CD4-positive, alpha-beta T cell treated with Interleukin-15 for 4 hours (primary cell): ENCODE results near the gene GALR3.

ENCODE experiments used
- DNase-seq: peaks from one replicate; pipeline ENCODE4 v3.0.0-alpha.2; 2020; ENCODE audit warnings: low spot score

The GALR3 gene

GRCh38 chr22:37824674-37825641 lies 1.8 kb downstream of the GALR3 start:
- DNase-seq = no peak

- DNase-seq = no peak
These were observed 3.9 kb downstream of the GALR3 start for GRCh38 chr22:37827056-37827455.

GRCh38 chr22:37830093-37830842 lies 7.1 kb downstream of the GALR3 start:
- no peak for DNase-seq

- DNase-seq = no peak
These were observed 8.3 kb downstream of the GALR3 start for GRCh38 chr22:37831472-37831871.

GRCh38 chr22:37832022-37832857 lies 9.1 kb downstream of the GALR3 start:
- DNase-seq = no peak

GRCh38 chr22:37842015-37842793 lies 19.0 kb downstream of the GALR3 start:
- DNase-seq = no peak

GRCh38 chr22:37843741-37844089 lies 20.5 kb downstream of the GALR3 start:
- peak; percentile 28 for DNase-seq

- no peak for DNase-seq
These were observed 21.7 kb downstream of the GALR3 start for GRCh38 chr22:37844904-37845329.

- DNase-seq = no peak
These were observed 23.3 kb downstream of the GALR3 start for GRCh38 chr22:37846433-37846832.

- peak; percentile 8 for DNase-seq
These were observed 25.5 kb downstream of the GALR3 start for GRCh38 chr22:37848587-37849088.

- peak; percentile 85 for DNase-seq
These were observed 26.0 kb downstream of the GALR3 start, which contains the start of gene EIF3L for GRCh38 chr22:37849089-37849751. Gene EIF3L (plus strand): TSS chr22:37849419. CDS start chr22:37849450, 31 bp downstream.

GRCh38 chr22:37850801-37851200 lies 27.6 kb downstream of the GALR3 start:
- no peak for DNase-seq

GRCh38 chr22:37852418-37852817 lies 29.2 kb downstream of the GALR3 start:
- no peak for DNase-seq

GRCh38 chr22:37854946-37855345 lies 31.8 kb downstream of the GALR3 start:
- no peak for DNase-seq

- DNase-seq = no peak
These were observed 32.3 kb downstream of the GALR3 start for GRCh38 chr22:37855462-37855861.

GRCh38 chr22:37860796-37861421 lies 37.7 kb downstream of the GALR3 start:
- DNase-seq = no peak

- DNase-seq = no peak
These were observed 39.6 kb downstream of the GALR3 start for GRCh38 chr22:37862570-37863325.

GRCh38 chr22:37865510-37865909 lies 42.3 kb downstream of the GALR3 start:
- DNase-seq = no peak

- DNase-seq = no peak
These were observed 47.1 kb downstream of the GALR3 start for GRCh38 chr22:37870273-37870672.
